Measurements from ENCODE around the gene RAB30. TPM values are rescaled to one million over a fixed set of nuclear protein-coding genes. Genes with fewer than 3 reads are reported as not detected.

RAB30 gene
- total and polyA plus RNA-seq, 2 donors from 2014 or later = 3.1 to 15.2 TPM

- intact Hi-C loops (cut with DNase I) = no loop called here
- Histone ChIP-seq H3K27me3 (ENCODE audit: control insufficient read depth, insufficient read depth, low read length) (no peaks in the 10 kb centered on the region), H3K4me1 (ENCODE audit: control insufficient read depth in 2 of 3, insufficient read depth in 2 of 3, low read depth in 1 of 3, low read length in 3 of 3) (peaks cover 0 to 3% (median 0%) of the 10 kb centered on the region in 3 donors), H3K9me3 (ENCODE audit: control insufficient read depth in 2 of 3, insufficient read depth in 1 of 3, low read length in 3 of 3) (no peaks in the 10 kb centered on the region), H3K9ac (ENCODE audit: low read length in 3 of 3) (no peak overlapping the region), H3K36me3 (ENCODE audit: control insufficient read depth in 2 of 3, insufficient read depth in 3 of 3, low read length in 3 of 3) (no peaks in the 10 kb centered on the region), H3K4me3 (ENCODE audit: low read length in 3 of 3) (no peak overlapping the region), H3K27ac (ENCODE audit: low read depth in 2 of 2, low read length in 2 of 2) (no peak overlapping the region)
- DNase-seq = no peak
- TF ChIP-seq, protein P1, sequence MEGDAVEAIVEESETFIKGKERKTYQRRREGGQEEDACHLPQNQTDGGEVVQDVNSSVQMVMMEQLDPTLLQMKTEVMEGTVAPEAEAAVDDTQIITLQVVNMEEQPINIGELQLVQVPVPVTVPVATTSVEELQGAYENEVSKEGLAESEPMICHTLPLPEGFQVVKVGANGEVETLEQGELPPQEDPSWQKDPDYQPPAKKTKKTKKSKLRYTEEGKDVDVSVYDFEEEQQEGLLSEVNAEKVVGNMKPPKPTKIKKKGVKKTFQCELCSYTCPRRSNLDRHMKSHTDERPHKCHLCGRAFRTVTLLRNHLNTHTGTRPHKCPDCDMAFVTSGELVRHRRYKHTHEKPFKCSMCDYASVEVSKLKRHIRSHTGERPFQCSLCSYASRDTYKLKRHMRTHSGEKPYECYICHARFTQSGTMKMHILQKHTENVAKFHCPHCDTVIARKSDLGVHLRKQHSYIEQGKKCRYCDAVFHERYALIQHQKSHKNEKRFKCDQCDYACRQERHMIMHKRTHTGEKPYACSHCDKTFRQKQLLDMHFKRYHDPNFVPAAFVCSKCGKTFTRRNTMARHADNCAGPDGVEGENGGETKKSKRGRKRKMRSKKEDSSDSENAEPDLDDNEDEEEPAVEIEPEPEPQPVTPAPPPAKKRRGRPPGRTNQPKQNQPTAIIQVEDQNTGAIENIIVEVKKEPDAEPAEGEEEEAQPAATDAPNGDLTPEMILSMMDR (IDR thresholded peaks at IDR 0.05; ENCODE audit: borderline replicate concordance, extremely low read depth, insufficient read depth) = no peak
- no peak for FAIRE-seq
Measured at GRCh38 chr11:83014951-83015350, 56.7 kb downstream of the RAB30 start.

GRCh38 chr11:83012168-83013067, 59.3 kb downstream of the RAB30 start:
- no peak overlapping the region for H3K4me3 ChIP-seq (ENCODE audit: low read length in 3 of 3)
- FAIRE-seq (no peak), DNase-seq (no peak)
- H3K4me1 ChIP-seq (ENCODE audit: control insufficient read depth in 2 of 3, insufficient read depth in 2 of 3, low read depth in 1 of 3, low read length in 3 of 3) = peaks cover 0 to 13% (median 4%) of the 10 kb centered on the region in 3 donors
- H3K27ac ChIP-seq (ENCODE audit: low read depth in 2 of 2, low read length in 2 of 2) = no peak overlapping the region
- H3K36me3 ChIP-seq (ENCODE audit: control insufficient read depth in 2 of 3, insufficient read depth in 3 of 3, low read length in 3 of 3) = no peaks in the 10 kb centered on the region
- TF ChIP-seq, protein P1 (IDR thresholded peaks at IDR 0.05; ENCODE audit: borderline replicate concordance, extremely low read depth, insufficient read depth) = no peak
- intact Hi-C loops (cut with DNase I) = no loop called here
- no peaks in the 10 kb centered on the region for H3K9me3 ChIP-seq (ENCODE audit: control insufficient read depth in 2 of 3, insufficient read depth in 1 of 3, low read length in 3 of 3)
- H3K27me3 ChIP-seq (ENCODE audit: control insufficient read depth, insufficient read depth, low read length) = no peaks in the 10 kb centered on the region
- no peak overlapping the region for H3K9ac ChIP-seq (ENCODE audit: low read length in 3 of 3)

DNA sequence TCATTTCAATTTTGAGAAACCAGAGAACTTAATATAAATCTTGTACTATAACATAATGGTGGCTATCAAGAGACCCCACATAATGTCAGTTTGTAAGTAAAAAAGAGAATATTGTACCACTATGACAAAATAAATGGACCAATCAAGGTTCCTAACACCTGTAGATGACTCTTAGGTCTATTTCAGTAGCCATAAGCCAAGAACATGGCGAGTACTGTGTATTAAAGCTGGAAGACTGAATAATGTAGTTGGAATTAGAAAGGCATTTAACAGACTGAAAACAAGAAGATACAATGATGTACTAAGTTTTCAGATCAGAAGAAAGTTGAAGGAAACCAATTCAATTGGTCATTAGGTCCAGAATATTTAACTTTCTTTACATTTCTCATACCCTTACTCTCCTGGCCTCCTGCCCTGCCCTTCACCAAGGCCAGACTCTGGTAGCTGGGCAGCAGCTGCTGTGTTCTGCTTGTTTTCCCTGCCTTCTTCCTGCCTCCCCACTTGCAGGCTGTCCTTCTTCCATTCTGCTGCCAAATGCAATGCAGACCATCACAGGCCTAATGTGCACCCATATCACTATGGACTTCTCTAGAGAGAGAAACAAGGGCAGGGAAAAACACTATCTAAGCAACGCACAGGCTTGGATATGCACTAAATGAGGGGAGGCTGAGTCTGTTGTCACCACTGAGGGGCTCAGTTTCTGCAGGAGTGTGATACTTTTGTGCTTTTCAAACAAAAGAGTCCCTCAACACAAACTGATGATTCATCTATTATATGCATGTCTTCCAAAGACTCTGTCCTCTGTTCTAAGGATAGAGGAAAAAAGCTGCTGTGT, 60.1 kb downstream of the RAB30 start:
- intact Hi-C loops (cut with DNase I) = no loop called here
- no peaks in the 10 kb centered on the region for H3K36me3 ChIP-seq (ENCODE audit: control insufficient read depth in 2 of 3, insufficient read depth in 3 of 3, low read length in 3 of 3)
- H3K4me1 ChIP-seq (ENCODE audit: control insufficient read depth in 2 of 3, insufficient read depth in 2 of 3, low read depth in 1 of 3, low read length in 3 of 3) = peaks cover 0 to 13% (median 4%) of the 10 kb centered on the region in 3 donors
- H3K27ac ChIP-seq (ENCODE audit: low read depth in 2 of 2, low read length in 2 of 2) = no peak overlapping the region
- H3K4me3 ChIP-seq (ENCODE audit: low read length in 3 of 3) = no peak overlapping the region
- H3K9me3 ChIP-seq (ENCODE audit: control insufficient read depth in 2 of 3, insufficient read depth in 1 of 3, low read length in 3 of 3) = no peaks in the 10 kb centered on the region
- H3K9ac ChIP-seq (ENCODE audit: low read length in 3 of 3) = no peak overlapping the region
- H3K27me3 ChIP-seq (ENCODE audit: control insufficient read depth, insufficient read depth, low read length) = no peaks in the 10 kb centered on the region
- TF ChIP-seq, protein P1 (IDR thresholded peaks at IDR 0.05; ENCODE audit: borderline replicate concordance, extremely low read depth, insufficient read depth) = no peak
- DNase-seq (no peak), FAIRE-seq (no peak)

All from kidney (tissue), 14 donors.